Vagina (tissue), 2 donors: ENCODE measurements around the gene RASD1.

Experiments used
- CTCF ChIP-seq, 3 experiments: fragments of 450-650 bp in 2 of 3; fragments of 200-600 bp in 1 of 3; sonication (generic) in 1 of 3; IDR thresholded peaks; one replicate each; pipeline ENCODE4 v1.5.1; 2017 to 2019; ENCODE audit warnings: antibody characterized with exemption in 3 of 3, mild to moderate bottlenecking in 2 of 3, moderate library complexity in 2 of 3
- POLR2A ChIP-seq, 2 donors: fragments of 450-650 bp; IDR thresholded peaks; one replicate each; pipeline ENCODE4 v1.6.1; 2017; ENCODE audit warnings: antibody characterized with exemption in 2 of 2, mild to moderate bottlenecking in 2 of 2, moderate library complexity in 2 of 2
- POLR2AphosphoS5 ChIP-seq, 2 donors: sonication (generic); formaldehyde crosslinking; IDR thresholded peaks; one replicate each; pipeline ENCODE4 v1.9.0; 2017; ENCODE audit warnings: antibody characterized with exemption in 2 of 2, mild to moderate bottlenecking in 2 of 2, low read depth in 1 of 2; ENCODE audit not compliant: insufficient read depth in 1 of 2

- TF ChIP-seq CTCF (IDR thresholded peaks at IDR 0.05), result no peak
- no peak for TF ChIP-seq POLR2AphosphoS5 (IDR thresholded peaks at IDR 0.05; ENCODE audit: insufficient read depth in 1 of 2, low read depth in 1 of 2)
- no peak for TF ChIP-seq POLR2A (IDR thresholded peaks at IDR 0.05)
Observed at GRCh38 chr17:17545984-17546383, 49.8 kb upstream of the RASD1 start.
